ENCODE measurements around the gene NRN1L.

GRCh38 chr16:67847064-67847861 is 37.4 kb upstream of the NRN1L start, which contains the start of gene CENPT:
- TF ChIP-seq EZH2 (IDR thresholded peaks at IDR 0.05; ENCODE audit: low read depth) (no peak), CTCF (conservative IDR thresholded peaks at IDR 0.05) (no peak)

Data from PC-9 (cell line).